ENCODE data around the gene SPTBN1.

DNA sequence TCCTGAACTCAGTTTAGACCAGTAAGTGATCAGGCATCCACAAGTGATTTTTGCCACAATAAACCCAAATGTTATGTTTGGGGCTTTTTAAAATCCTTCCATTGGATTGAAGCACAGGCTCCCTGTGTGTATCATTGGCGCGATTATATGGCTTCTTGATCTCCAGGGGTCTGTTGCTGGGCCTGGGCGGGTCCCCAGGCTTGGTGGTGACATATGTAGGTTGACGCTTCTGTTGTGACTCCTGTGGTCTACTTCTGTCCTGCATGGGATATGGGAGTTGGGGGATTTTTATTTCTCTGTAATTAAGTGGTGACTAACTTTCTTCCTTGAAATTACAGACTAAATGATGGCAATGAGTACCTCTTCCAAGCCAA lies 211.1 kb downstream of the SPTBN1 start:
- TF ChIP-seq, protein P1, sequence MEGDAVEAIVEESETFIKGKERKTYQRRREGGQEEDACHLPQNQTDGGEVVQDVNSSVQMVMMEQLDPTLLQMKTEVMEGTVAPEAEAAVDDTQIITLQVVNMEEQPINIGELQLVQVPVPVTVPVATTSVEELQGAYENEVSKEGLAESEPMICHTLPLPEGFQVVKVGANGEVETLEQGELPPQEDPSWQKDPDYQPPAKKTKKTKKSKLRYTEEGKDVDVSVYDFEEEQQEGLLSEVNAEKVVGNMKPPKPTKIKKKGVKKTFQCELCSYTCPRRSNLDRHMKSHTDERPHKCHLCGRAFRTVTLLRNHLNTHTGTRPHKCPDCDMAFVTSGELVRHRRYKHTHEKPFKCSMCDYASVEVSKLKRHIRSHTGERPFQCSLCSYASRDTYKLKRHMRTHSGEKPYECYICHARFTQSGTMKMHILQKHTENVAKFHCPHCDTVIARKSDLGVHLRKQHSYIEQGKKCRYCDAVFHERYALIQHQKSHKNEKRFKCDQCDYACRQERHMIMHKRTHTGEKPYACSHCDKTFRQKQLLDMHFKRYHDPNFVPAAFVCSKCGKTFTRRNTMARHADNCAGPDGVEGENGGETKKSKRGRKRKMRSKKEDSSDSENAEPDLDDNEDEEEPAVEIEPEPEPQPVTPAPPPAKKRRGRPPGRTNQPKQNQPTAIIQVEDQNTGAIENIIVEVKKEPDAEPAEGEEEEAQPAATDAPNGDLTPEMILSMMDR (IDR thresholded peaks at IDR 0.05): no peak
- TF ChIP-seq POLR2A (IDR thresholded peaks at IDR 0.05) (no peak), POLR2AphosphoS5 (IDR thresholded peaks at IDR 0.05) (no peak), EP300 (IDR thresholded peaks at IDR 0.05) (no peak)

Data from stomach (tissue), 4 donors.